H9 (cell line): ENCODE data around the gene ACP3. TPM values are rescaled to one million over a fixed set of nuclear protein-coding genes. Genes with fewer than 3 reads are reported as not detected.

Source experiments
- DNase-seq: peaks from one replicate; pipeline ENCODE4 v3.0.0-alpha.2; 2017
- H2AFZ ChIP-seq: one replicate; pipeline ENCODE4 v1.6.1; 2013; ENCODE audit warnings: mild to moderate bottlenecking, low read length, control low read depth, moderate library complexity
- H2AK5ac ChIP-seq: 2 replicates; pipeline ENCODE4 v1.6.1; 2013; ENCODE audit warnings: low read length, control low read depth, mixed read lengths; ENCODE audit not compliant: insufficient read length
- H2BK120ac ChIP-seq: one replicate; pipeline ENCODE4 v1.6.1; 2013; ENCODE audit warnings: low read depth, mild to moderate bottlenecking, low read length, control low read depth, inconsistent platforms; ENCODE audit not compliant: poor library complexity, severe bottlenecking
- H2BK12ac ChIP-seq: 2 replicates; pipeline ENCODE4 v1.6.1; 2013; ENCODE audit warnings: low read length, control low read depth, mixed read lengths, low read depth; ENCODE audit not compliant: insufficient read length
- H2BK15ac ChIP-seq: 2 replicates; pipeline ENCODE4 v1.6.1; 2013; ENCODE audit warnings: low read depth, low read length, control low read depth
- H2BK20ac ChIP-seq: one replicate; pipeline ENCODE4 v1.6.1; 2013; ENCODE audit warnings: low read depth, mild to moderate bottlenecking, low read length, control low read depth, inconsistent platforms; ENCODE audit not compliant: poor library complexity, severe bottlenecking
- H2BK5ac ChIP-seq: 2 replicates; pipeline ENCODE4 v1.6.1; 2013; ENCODE audit warnings: low read length, control low read depth, mixed read lengths; ENCODE audit not compliant: insufficient read length
- H3K14ac ChIP-seq: 2 replicates; pipeline ENCODE4 v1.6.1; 2013; ENCODE audit warnings: low read length, control low read depth; ENCODE audit not compliant: insufficient read depth
- H3K18ac ChIP-seq: 2 replicates; pipeline ENCODE4 v1.6.1; 2013; ENCODE audit warnings: low read depth, mild to moderate bottlenecking, mixed read lengths, low read length, control low read depth; ENCODE audit not compliant: insufficient read length
- H3K23ac ChIP-seq: 2 replicates; pipeline ENCODE4 v1.6.1; 2013; ENCODE audit warnings: low read length, control low read depth, mixed read lengths, low read depth; ENCODE audit not compliant: insufficient read length
- H3K23me2 ChIP-seq: 2 replicates; pipeline ENCODE4 v1.6.1; 2013; ENCODE audit warnings: low read depth, mild to moderate bottlenecking, mixed read lengths, low read length, control low read depth; ENCODE audit not compliant: insufficient read length, poor library complexity, severe bottlenecking
- H3K27ac ChIP-seq: 2 replicates; pipeline ENCODE4 v1.5.1; 2013; ENCODE audit warnings: low read length, control low read depth, mixed read lengths, low read depth; ENCODE audit not compliant: insufficient read length
- H3K27me3 ChIP-seq: 2 replicates; pipeline ENCODE4 v1.6.1; 2013; ENCODE audit warnings: low read length, control low read depth, inconsistent platforms; ENCODE audit not compliant: insufficient read depth
- H3K4ac ChIP-seq: 2 replicates; pipeline ENCODE4 v1.6.1; 2013; ENCODE audit warnings: low read depth, mild to moderate bottlenecking, control low read depth, inconsistent platforms, low read length, moderate library complexity
- H3K4me1 ChIP-seq: 2 replicates; pipeline ENCODE4 v1.6.1; 2013; ENCODE audit warnings: low read length, control low read depth, inconsistent platforms; ENCODE audit not compliant: insufficient read depth
- H3K4me2 ChIP-seq: 2 replicates; pipeline ENCODE4 v1.6.1; 2013; ENCODE audit warnings: low read length, control low read depth, mixed read lengths; ENCODE audit not compliant: insufficient read length, insufficient read depth
- H3K56ac ChIP-seq: 2 replicates; pipeline ENCODE4 v1.6.1; 2013; ENCODE audit warnings: low read depth, mild to moderate bottlenecking, mixed read lengths, low read length, control low read depth; ENCODE audit not compliant: insufficient read length
- H3K79me1 ChIP-seq: 2 replicates; pipeline ENCODE4 v1.6.1; 2013; ENCODE audit warnings: low read depth, mild to moderate bottlenecking, moderate library complexity, low read length, control low read depth, inconsistent platforms; ENCODE audit not compliant: insufficient read depth, poor library complexity, severe bottlenecking
- H3K79me2 ChIP-seq: 2 replicates; pipeline ENCODE4 v1.6.1; 2013; ENCODE audit warnings: low read length, control low read depth, inconsistent platforms; ENCODE audit not compliant: insufficient read depth
- H3K9ac ChIP-seq: 2 replicates; pipeline ENCODE4 v1.6.1; 2013; ENCODE audit warnings: low read length, control low read depth, mixed read lengths; ENCODE audit not compliant: insufficient read length; ENCODE audit errors: extremely low read depth
- H3K9me3 ChIP-seq: one replicate; pipeline ENCODE4 v1.6.1; 2013; ENCODE audit warnings: low read depth, low read length, inconsistent platforms; ENCODE audit not compliant: control insufficient read depth
- H3T11ph ChIP-seq: one replicate; pipeline ENCODE4 v1.6.1; 2013; ENCODE audit warnings: mild to moderate bottlenecking, low read length, control low read depth, inconsistent platforms
- H4K20me1 ChIP-seq: one replicate; pipeline ENCODE4 v1.6.1; 2013; ENCODE audit not compliant: control insufficient read depth, insufficient read length, insufficient read depth
- H4K5ac ChIP-seq: 2 replicates; pipeline ENCODE4 v1.6.1; 2013; ENCODE audit warnings: low read depth, mild to moderate bottlenecking, mixed read lengths, low read length, control low read depth; ENCODE audit not compliant: insufficient read length
- H4K8ac ChIP-seq: replicated peaks from 2 replicates; pipeline ENCODE4 v1.6.1; 2013; ENCODE audit warnings: low read length, control low read depth, mixed read lengths, low read depth; ENCODE audit not compliant: insufficient read length
- H4K91ac ChIP-seq: 2 replicates; pipeline ENCODE4 v1.6.1; 2013; ENCODE audit warnings: low read depth, mild to moderate bottlenecking, moderate library complexity, mixed read lengths, low read length, control low read depth; ENCODE audit not compliant: insufficient read length
- H3K27ac Mint-ChIP-seq, 3 experiments: 2 replicates in 2 of 3; 3 replicates in 1 of 3; pipeline ENCODE4 v1.8.0; 2020 to 2021; ENCODE audit warnings: mixed read lengths in 3 of 3, mild to moderate bottlenecking in 1 of 3, moderate library complexity in 1 of 3
- H3K27me3 Mint-ChIP-seq: 2 replicates; pipeline ENCODE4 v1.8.0; 2021; ENCODE audit warnings: low read depth, mild to moderate bottlenecking, moderate library complexity, mixed read lengths
- H3K36me3 Mint-ChIP-seq, 3 experiments: 2 replicates in 2 of 3; 3 replicates in 1 of 3; pipeline ENCODE4 v1.8.0; 2020 to 2021; ENCODE audit warnings: low read depth in 3 of 3, mixed read lengths in 3 of 3; ENCODE audit not compliant: insufficient read depth in 1 of 3
- H3K4me1 Mint-ChIP-seq, 2 experiments: 2 replicates each; pipeline ENCODE4 v1.8.0; 2020; ENCODE audit warnings: mixed read lengths in 2 of 2
- H3K4me3 Mint-ChIP-seq, 2 experiments: 2 replicates in 1 of 2; 3 replicates in 1 of 2; pipeline ENCODE4 v1.8.0; 2020 to 2021; ENCODE audit warnings: mild to moderate bottlenecking in 2 of 2, mixed read lengths in 2 of 2, moderate library complexity in 1 of 2
- H3K9me3 Mint-ChIP-seq, 2 experiments: 2 replicates in 1 of 2; 3 replicates in 1 of 2; pipeline ENCODE4 v1.8.0; 2020; ENCODE audit warnings: mild to moderate bottlenecking in 2 of 2, mixed read lengths in 2 of 2, moderate library complexity in 1 of 2
- WGBS: extraction: QIAGEN DNeasy Blood & Tissue Kit; methylation state at CpG from one replicate; pipeline ENCODE4 v1.1.7; 2013; ENCODE audit warnings: missing lambda C conversion rate, low lambda C conversion rate, mixed read lengths; ENCODE audit not compliant: insufficient read length; ENCODE audit errors: extremely low coverage; 5-methylcytosine and 5-hydroxymethylcytosine counted together
- total RNA-seq: library from RNA; stranded (reverse); gene quantifications from 2 replicates; pipeline ENCODE4 v1.2.1, GENCODE V29; 2021
- TF ChIP-seq, protein P1 (sequence below): fragments of 200-600 bp; sonication (generic); conservative IDR thresholded peaks from 3 replicates; pipeline ENCODE4 v1.8.0; 2021; ENCODE audit warnings: antibody characterized with exemption, mild to moderate bottlenecking

The ACP3 gene
- total RNA-seq, 1 experiment from 2014 or later = 0.17 TPM

DNA sequence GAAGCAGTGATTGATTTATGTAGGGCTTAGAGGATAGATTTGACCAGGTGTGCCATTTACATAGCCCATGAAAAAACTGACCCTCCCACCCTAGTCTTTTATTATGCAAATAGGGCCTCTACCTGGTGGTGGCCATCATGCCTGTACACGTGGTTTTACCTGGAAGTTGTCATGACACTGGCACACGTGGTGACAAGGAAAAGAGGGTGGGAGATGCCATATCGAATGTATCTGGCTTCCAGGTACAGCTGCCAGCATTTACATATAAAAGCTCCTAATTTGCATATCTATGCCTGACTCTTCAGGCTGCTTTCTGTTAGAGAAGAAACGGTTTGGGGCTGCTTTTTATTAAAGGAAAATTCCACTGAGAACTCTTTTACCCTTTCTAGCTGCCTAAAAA lies 65.1 kb downstream of the ACP3 start:
- H3T11ph ChIP-seq = no peak overlapping the region
- no peak overlapping the region for H2BK20ac ChIP-seq
- H3K27me3 ChIP-seq = no peaks in the 10 kb centered on the region
- H3K79me2 ChIP-seq = no peaks in the 10 kb centered on the region
- no peak overlapping the region for H4K8ac ChIP-seq
- H3K4me1 ChIP-seq = peaks cover 11% of the 10 kb centered on the region; the same call in 1 of the 2 replicates
- H3K4me2 ChIP-seq = peak overlapping the region; percentile 55
- no peak overlapping the region for H3K14ac ChIP-seq
- no peaks in the 10 kb centered on the region for H3K27me3 Mint-ChIP-seq
- no peak overlapping the region for H4K91ac ChIP-seq
- peak overlapping the region; percentile 96 to 99 (median 98) for H3K27ac Mint-ChIP-seq
- H3K9me3 Mint-ChIP-seq = peaks cover 9 to 16% of the 10 kb centered on the region in 2 experiments
- H3K9ac ChIP-seq = no peak overlapping the region
- peak overlapping the region in 1 of 2 experiments; percentile 71; a peak in 4 of 5 replicates for H3K4me3 Mint-ChIP-seq
- peak overlapping the region; percentile 87 for H3K27ac ChIP-seq
- no peak overlapping the region for H3K4ac ChIP-seq
- peaks cover 47 to 56% of the 10 kb centered on the region in 2 experiments for H3K4me1 Mint-ChIP-seq
- no peak overlapping the region for H2BK5ac ChIP-seq
- H3K79me1 ChIP-seq = no peaks in the 10 kb centered on the region
- H3K18ac ChIP-seq = no peak overlapping the region
- H3K9me3 ChIP-seq = no peaks in the 10 kb centered on the region
- no peaks in the 10 kb centered on the region for H4K20me1 ChIP-seq
- no peak overlapping the region for H2BK120ac ChIP-seq
- H3K36me3 Mint-ChIP-seq = peaks cover 7 to 31% (median 10%) of the 10 kb centered on the region in 3 experiments
- peak; percentile 93 for DNase-seq
- H2BK12ac ChIP-seq = no peak overlapping the region
- H3K56ac ChIP-seq = no peak overlapping the region
- TF ChIP-seq, protein P1, sequence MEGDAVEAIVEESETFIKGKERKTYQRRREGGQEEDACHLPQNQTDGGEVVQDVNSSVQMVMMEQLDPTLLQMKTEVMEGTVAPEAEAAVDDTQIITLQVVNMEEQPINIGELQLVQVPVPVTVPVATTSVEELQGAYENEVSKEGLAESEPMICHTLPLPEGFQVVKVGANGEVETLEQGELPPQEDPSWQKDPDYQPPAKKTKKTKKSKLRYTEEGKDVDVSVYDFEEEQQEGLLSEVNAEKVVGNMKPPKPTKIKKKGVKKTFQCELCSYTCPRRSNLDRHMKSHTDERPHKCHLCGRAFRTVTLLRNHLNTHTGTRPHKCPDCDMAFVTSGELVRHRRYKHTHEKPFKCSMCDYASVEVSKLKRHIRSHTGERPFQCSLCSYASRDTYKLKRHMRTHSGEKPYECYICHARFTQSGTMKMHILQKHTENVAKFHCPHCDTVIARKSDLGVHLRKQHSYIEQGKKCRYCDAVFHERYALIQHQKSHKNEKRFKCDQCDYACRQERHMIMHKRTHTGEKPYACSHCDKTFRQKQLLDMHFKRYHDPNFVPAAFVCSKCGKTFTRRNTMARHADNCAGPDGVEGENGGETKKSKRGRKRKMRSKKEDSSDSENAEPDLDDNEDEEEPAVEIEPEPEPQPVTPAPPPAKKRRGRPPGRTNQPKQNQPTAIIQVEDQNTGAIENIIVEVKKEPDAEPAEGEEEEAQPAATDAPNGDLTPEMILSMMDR = no peak
- no CpG with 5 or more reads among the region's 4 CpGs for WGBS
- no peak overlapping the region for H3K23ac ChIP-seq
- no peak overlapping the region for H2AFZ ChIP-seq
- H3K23me2 ChIP-seq = no peaks in the 10 kb centered on the region
- H4K5ac ChIP-seq = no peak overlapping the region
- H2BK15ac ChIP-seq = no peak overlapping the region
- no peak overlapping the region for H2AK5ac ChIP-seq
